ENCODE data around the gene ISG15. TPM values are rescaled to one million over a fixed set of nuclear protein-coding genes. Genes with fewer than 3 reads are reported as not detected.

The ISG15 gene
- total and polyA plus RNA-seq, 4 donors, result 12.7 to 234 (median 131) TPM

DNA sequence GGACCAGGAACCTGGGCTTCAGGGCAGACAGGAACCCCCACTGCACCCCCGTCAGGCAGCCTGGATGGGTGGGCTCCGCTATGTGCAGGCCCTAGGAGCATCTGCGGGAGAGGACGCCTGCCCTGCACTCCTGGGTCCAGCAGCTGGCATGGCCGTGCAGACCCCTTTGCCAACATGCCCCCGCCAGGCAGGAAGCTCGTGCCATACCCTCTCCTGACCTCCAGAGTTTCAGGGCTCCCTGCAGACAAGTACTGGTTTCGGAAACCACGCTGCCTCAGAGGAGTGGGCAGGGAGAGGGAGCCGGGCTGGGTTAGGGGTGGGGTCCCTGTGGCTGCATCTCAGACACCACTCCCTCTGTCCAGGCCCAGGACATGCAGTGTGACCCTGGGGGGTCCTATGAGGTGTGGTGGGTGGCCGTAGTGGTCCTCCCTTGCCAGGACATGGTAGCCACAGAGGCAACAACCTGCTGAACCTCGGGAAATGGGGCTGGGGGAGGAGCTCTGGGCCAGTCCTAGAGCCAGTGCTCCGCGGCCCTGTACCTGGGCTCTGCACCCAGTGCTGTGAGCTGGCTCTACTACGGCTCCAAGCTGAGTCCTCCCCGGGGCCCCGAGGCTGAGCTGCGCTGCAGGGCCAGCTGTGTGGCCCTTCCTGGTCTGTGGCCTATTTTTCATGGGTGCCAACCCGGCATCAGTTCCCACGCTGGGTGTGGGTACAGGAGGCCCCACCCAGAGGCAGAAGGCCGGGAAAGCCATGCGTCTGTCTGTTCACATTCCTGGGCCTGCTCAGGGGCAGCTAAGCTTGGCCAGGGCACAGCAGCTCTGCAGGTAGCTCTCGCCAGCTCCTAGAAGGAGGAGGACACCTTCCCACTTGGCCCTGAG is 45.6 kb upstream of the ISG15 start:
- WGBS, 2 donors, result 70% methylated on average over 19 to 23 of the region's 23 CpGs
- TF ChIP-seq, protein P1, sequence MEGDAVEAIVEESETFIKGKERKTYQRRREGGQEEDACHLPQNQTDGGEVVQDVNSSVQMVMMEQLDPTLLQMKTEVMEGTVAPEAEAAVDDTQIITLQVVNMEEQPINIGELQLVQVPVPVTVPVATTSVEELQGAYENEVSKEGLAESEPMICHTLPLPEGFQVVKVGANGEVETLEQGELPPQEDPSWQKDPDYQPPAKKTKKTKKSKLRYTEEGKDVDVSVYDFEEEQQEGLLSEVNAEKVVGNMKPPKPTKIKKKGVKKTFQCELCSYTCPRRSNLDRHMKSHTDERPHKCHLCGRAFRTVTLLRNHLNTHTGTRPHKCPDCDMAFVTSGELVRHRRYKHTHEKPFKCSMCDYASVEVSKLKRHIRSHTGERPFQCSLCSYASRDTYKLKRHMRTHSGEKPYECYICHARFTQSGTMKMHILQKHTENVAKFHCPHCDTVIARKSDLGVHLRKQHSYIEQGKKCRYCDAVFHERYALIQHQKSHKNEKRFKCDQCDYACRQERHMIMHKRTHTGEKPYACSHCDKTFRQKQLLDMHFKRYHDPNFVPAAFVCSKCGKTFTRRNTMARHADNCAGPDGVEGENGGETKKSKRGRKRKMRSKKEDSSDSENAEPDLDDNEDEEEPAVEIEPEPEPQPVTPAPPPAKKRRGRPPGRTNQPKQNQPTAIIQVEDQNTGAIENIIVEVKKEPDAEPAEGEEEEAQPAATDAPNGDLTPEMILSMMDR (IDR thresholded peaks at IDR 0.05; ENCODE audit: control extremely low read depth, extremely low read depth), result no peak
- no peak overlapping the region for H3K4me3 ChIP-seq
- H3K4me1 ChIP-seq (ENCODE audit: control insufficient read depth in 5 of 5, insufficient read depth in 5 of 5, low read length in 5 of 5), result peaks cover 0 to 13% (median 0%) of the 10 kb centered on the region in 5 donors
- H3K9me3 ChIP-seq (ENCODE audit: control insufficient read depth in 4 of 4, insufficient read depth in 3 of 4, low read length in 3 of 4), result no peaks in the 10 kb centered on the region
- DNase-seq (no peak), ATAC-seq (ENCODE audit: insufficient read depth, low FRiP score) (no peak)
- peaks cover 0 to 48% (median 16%) of the 10 kb centered on the region in 3 donors for H3K27me3 ChIP-seq (ENCODE audit: control insufficient read depth in 3 of 3, insufficient read depth in 3 of 3, low read length in 2 of 3)
- H3K27ac ChIP-seq (ENCODE audit: low read depth in 1 of 2, low read length in 1 of 2), result no peak overlapping the region
- no peak overlapping the region for H3K9ac ChIP-seq (ENCODE audit: insufficient read depth in 1 of 2, low read length in 2 of 2)
- peaks cover 0 to 9% (median 0%) of the 10 kb centered on the region in 4 donors for H3K36me3 ChIP-seq (ENCODE audit: control insufficient read depth in 4 of 4, insufficient read depth in 4 of 4, low read length in 4 of 4)

DNA sequence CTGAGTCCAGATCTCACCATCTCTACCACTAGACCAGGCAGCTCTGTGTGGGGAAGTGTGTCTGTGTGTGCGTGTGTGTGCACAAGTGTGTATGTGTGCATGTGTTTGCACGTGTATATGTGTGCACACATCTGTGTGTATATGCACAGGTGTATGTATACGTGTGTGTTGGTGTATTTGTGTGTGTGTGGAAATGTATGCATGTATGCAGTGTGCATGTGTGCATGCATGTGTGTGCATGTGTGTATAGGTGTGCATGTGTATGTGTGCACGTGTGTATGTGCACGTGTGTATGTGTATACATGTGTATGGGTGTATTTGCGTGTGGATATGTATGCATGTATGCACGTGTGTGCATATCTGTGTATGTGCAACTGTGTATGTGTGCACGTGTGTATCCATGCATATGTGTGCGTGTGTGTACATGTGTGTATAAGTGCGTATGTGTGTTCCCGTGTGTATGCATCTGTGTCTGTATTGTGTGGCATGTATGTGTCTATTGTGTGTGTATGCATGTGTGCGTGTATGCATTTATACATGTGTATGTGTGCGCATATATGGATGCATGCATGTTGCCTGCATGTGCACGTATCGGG is 43.9 kb upstream of the ISG15 start:
- Histone ChIP-seq H3K27ac (ENCODE audit: low read depth in 1 of 2, low read length in 1 of 2) (no peak overlapping the region), H3K9ac (ENCODE audit: insufficient read depth in 1 of 2, low read length in 2 of 2) (no peak overlapping the region), H3K36me3 (ENCODE audit: control insufficient read depth in 4 of 4, insufficient read depth in 4 of 4, low read length in 4 of 4) (peaks cover 0 to 3% (median 0%) of the 10 kb centered on the region in 4 donors), H3K4me1 (ENCODE audit: control insufficient read depth in 5 of 5, insufficient read depth in 5 of 5, low read length in 5 of 5) (peaks cover 0 to 13% (median 0%) of the 10 kb centered on the region in 5 donors), H3K4me3 (no peak overlapping the region), H3K9me3 (ENCODE audit: control insufficient read depth in 4 of 4, insufficient read depth in 3 of 4, low read length in 3 of 4) (no peaks in the 10 kb centered on the region), H3K27me3 (ENCODE audit: control insufficient read depth in 3 of 3, insufficient read depth in 3 of 3, low read length in 2 of 3) (peaks cover 0 to 48% (median 16%) of the 10 kb centered on the region in 3 donors)
- WGBS, 2 donors, result 82 to 88% methylated on average over 15 of the region's 15 CpGs
- no peak for ATAC-seq (ENCODE audit: insufficient read depth, low FRiP score)
- no peak for DNase-seq
- TF ChIP-seq, protein P1 (IDR thresholded peaks at IDR 0.05; ENCODE audit: control extremely low read depth, extremely low read depth), result no peak

- peaks cover 0 to 13% (median 0%) of the 10 kb centered on the region in 5 donors for H3K4me1 ChIP-seq (ENCODE audit: control insufficient read depth in 5 of 5, insufficient read depth in 5 of 5, low read length in 5 of 5)
- no peak overlapping the region for H3K27ac ChIP-seq (ENCODE audit: low read depth in 1 of 2, low read length in 1 of 2)
- H3K36me3 ChIP-seq (ENCODE audit: control insufficient read depth in 4 of 4, insufficient read depth in 4 of 4, low read length in 4 of 4), result no peaks in the 10 kb centered on the region
- no peak overlapping the region for H3K9ac ChIP-seq (ENCODE audit: insufficient read depth in 1 of 2, low read length in 2 of 2)
- peaks cover 0 to 52% (median 16%) of the 10 kb centered on the region in 3 donors for H3K27me3 ChIP-seq (ENCODE audit: control insufficient read depth in 3 of 3, insufficient read depth in 3 of 3, low read length in 2 of 3)
- no peak for ATAC-seq (ENCODE audit: insufficient read depth, low FRiP score)
- DNase-seq, result no peak
- no peak overlapping the region for H3K4me3 ChIP-seq
- TF ChIP-seq, protein P1 (IDR thresholded peaks at IDR 0.05; ENCODE audit: control extremely low read depth, extremely low read depth), result no peak
- H3K9me3 ChIP-seq (ENCODE audit: control insufficient read depth in 4 of 4, insufficient read depth in 3 of 4, low read length in 3 of 4), result no peaks in the 10 kb centered on the region
- WGBS, 2 donors, result 19 to 21% methylated on average over 30 to 33 of the region's 33 CpGs
These were observed 42.9 kb upstream of the ISG15 start for GRCh38 chr1:970242-970972.
